Eye (tissue), 1 donor: ENCODE measurements around the gene BEND3.
"Not testable (repeated sequence)": the region's sequence is repeated elsewhere in the genome, so short reads cannot be mapped to it uniquely, and the experiment has no call there.

Experiments used
- DNase-seq: peaks from one replicate; pipeline ENCODE4 v3.0.0-alpha.2; 2015

Gene BEND3

GRCh38 chr6:107120404-107120803, 5.1 kb upstream of the BEND3 start:
- DNase-seq, result no peak

GRCh38 chr6:107118976-107119375, 3.7 kb upstream of the BEND3 start:
- DNase-seq, result no peak

- not testable (repeated sequence) for DNase-seq
Observed at GRCh38 chr6:107118540-107118939, 3.2 kb upstream of the BEND3 start.

GRCh38 chr6:107116931-107117330, 1.6 kb upstream of the BEND3 start:
- no peak for DNase-seq

- DNase-seq, result peak; percentile 83
Observed at GRCh38 chr6:107116328-107116892, 1.1 kb upstream of the BEND3 start.

- DNase-seq, result peak; percentile 84
Observed at GRCh38 chr6:107115695-107116327, 496 bp upstream of the BEND3 start.

- DNase-seq, result peak; percentile 95
Observed at GRCh38 chr6:107114213-107114925, 946 bp downstream of the BEND3 start.

- DNase-seq, result no peak
Observed at GRCh38 chr6:107110200-107110599, 5.1 kb downstream of the BEND3 start.

- DNase-seq, result no peak
Observed at GRCh38 chr6:107108201-107108890, 7.0 kb downstream of the BEND3 start.

- DNase-seq, result no peak
Observed at GRCh38 chr6:107107791-107108190, 7.5 kb downstream of the BEND3 start.

- DNase-seq, result no peak
Observed at GRCh38 chr6:107106165-107106564, 9.2 kb downstream of the BEND3 start.

GRCh38 chr6:107105511-107106116, 9.7 kb downstream of the BEND3 start:
- no peak for DNase-seq

- DNase-seq, result no peak
Observed at GRCh38 chr6:107103082-107103481, 12.2 kb downstream of the BEND3 start.

- DNase-seq, result peak; percentile 31
Observed at GRCh38 chr6:107102414-107102805, 12.9 kb downstream of the BEND3 start.

GRCh38 chr6:107101686-107102413, 13.5 kb downstream of the BEND3 start:
- peak; percentile 23 for DNase-seq

- DNase-seq, result no peak
Observed at GRCh38 chr6:107101211-107101610, 14.1 kb downstream of the BEND3 start.

GRCh38 chr6:107098436-107099307, 16.6 kb downstream of the BEND3 start:
- no peak for DNase-seq

- DNase-seq, result not testable (repeated sequence)
Observed at GRCh38 chr6:107084459-107084858, 30.9 kb downstream of the BEND3 start.

GRCh38 chr6:107083921-107084320, 31.4 kb downstream of the BEND3 start:
- no peak for DNase-seq

GRCh38 chr6:107083047-107083768, 32.1 kb downstream of the BEND3 start:
- no peak for DNase-seq

- DNase-seq, result no peak
Observed at GRCh38 chr6:107082045-107082444, 33.3 kb downstream of the BEND3 start.
